Measurements from ENCODE around the gene TTC38.

The TTC38 gene

GRCh38 chr22:46267431-46268279 is at the start of gene TTC38:
TTC38 (plus strand) TSS chr22:46268008; CDS start chr22:46268040, 32 bp downstream.
- peak; percentile 82 for DNase-seq

- DNase-seq: no peak
Measured at GRCh38 chr22:46219636-46220035, 48.2 kb upstream of the TTC38 start.

GRCh38 chr22:46220921-46221320 is 46.9 kb upstream of the TTC38 start:
- DNase-seq: no peak

GRCh38 chr22:46224044-46224897 is 43.5 kb upstream of the TTC38 start:
- no peak for DNase-seq

DNA sequence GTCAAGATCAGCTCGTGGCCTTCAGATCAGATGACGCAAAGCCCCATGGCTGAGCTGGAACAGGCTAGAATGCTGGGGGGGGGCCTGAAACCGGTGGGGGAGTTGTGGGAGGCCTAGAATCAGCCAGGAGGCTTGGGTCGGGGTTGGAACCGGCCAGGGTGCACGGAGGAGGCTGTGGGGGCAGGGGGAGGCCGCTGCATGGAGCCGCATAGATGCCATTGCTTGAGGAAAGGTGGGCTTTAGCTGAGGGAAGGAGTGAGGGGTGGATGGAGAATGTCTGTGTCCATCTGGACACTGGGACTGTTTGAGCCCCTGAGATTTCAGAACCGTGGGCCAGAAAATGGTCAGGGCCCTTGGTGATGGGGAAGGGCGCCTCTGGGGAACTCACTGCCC is 42.9 kb upstream of the TTC38 start:
- DNase-seq: no peak

GRCh38 chr22:46225631-46226030 is 42.2 kb upstream of the TTC38 start:
- no peak for DNase-seq

DNA sequence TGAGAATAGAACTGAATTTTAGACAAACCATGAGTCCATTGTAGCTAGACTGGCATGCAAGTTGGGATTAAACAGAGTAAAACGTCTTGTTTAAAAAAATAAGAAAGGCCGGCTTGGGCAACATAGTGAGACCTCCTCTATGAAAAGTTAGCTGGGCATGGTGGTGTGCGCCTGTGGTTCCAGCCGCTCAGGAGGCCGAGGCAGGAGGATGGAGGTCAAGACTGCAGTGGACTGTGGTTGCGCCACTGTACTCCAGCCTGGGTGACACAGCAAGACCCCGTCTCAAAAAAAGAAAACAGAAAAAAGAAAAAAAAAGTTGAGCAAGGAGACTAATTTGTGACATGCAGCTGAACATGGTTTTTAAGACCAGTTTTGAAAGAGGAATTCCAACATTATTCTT is 41.2 kb upstream of the TTC38 start:
- no peak for DNase-seq

DNA sequence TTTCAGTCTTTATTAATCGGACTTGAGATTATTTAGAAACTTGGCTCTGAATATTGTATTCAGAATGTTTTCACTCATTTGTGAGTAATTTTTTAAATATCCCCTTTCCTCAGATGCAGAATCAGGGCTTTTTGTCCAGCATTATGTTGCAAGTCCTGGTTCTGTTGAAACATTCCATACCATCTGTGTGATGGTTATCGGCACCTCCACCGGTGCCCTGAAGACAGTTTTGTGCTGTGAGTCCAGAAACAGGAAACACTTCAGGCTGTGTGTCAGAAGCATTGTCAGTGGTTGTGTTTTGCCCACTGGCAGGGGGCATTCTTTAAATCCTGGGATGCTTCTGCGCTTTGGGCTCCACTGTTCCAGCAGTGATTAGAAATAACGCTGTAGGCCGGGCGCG is 38.1 kb upstream of the TTC38 start:
- peak; percentile 51 for DNase-seq

- peak; percentile 31 for DNase-seq
Measured at GRCh38 chr22:46230262-46230901, 37.4 kb upstream of the TTC38 start.

GRCh38 chr22:46233231-46233630 is 34.6 kb upstream of the TTC38 start:
- DNase-seq: peak; percentile 86

DNA sequence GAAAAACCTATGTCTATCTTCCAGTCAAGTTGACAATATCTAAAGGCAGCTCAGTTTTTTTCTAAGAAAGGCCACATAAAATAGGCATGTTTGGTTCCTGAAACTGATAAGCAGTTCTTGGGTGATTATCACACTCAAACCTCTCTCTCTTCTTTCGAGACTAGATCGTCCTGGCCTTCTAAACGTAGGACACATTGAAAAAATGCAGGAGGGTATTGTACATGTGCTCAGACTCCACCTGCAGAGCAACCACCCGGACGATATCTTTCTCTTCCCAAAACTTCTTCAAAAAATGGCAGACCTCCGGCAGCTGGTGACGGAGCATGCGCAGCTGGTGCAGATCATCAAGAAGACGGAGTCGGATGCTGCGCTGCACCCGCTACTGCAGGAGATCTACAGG is 32.8 kb upstream of the TTC38 start:
- DNase-seq: peak; percentile 79

DNA sequence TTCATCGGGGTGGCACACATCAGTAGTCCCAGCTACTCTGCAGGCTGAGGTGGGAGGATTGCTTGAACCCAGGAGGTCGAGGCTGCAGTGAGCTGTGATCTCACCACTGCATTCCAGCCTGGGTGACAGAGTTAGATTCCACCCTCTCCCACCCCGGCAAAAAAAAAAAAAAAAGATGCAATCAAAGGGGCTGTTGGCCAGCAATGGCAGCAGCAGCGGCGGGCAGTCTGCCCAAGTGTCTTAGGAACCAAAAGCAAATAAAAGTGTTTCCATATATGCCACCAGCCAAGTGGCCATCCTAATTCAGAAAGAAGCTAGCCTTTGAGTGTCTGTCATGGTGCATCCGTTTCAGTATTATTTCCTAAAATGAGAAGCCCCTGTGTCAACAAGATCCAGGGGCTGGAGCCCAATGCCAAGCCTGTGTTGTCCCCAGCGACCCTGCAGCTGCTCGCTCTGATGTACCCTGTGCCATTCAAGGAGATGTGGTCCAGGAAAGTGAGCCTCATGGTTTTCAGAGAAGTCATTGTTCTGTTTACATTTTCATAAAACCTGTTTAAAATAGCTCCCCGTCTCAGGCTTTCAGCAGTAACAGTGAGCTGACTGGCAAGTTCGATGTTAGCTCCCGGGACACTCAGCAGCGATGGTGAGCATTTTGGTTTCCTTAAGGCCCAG is 30.2 kb upstream of the TTC38 start:
- no peak for DNase-seq

DNA sequence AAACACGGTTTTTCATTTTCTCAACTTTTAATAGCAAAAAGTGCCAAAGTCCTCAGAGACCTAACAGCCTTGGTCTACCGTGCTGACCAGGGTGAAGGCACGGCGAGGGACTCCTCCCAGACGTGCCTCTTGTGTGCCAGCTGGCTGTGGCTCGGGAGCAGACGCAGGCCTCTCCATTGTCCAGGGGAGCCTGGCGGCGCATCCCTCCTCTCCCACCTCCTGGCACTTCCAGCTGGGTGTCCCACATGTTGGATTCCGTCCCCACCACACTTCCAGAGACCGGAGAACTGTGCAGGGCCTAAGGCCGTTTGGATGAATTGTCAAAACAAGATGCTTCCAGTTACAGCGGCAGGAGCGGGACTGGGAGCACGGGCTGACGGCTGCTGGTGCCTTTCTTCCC is 29.3 kb upstream of the TTC38 start:
- DNase-seq: no peak

- DNase-seq: peak; percentile 83
Measured at GRCh38 chr22:46239261-46240048, 28.4 kb upstream of the TTC38 start.

DNA sequence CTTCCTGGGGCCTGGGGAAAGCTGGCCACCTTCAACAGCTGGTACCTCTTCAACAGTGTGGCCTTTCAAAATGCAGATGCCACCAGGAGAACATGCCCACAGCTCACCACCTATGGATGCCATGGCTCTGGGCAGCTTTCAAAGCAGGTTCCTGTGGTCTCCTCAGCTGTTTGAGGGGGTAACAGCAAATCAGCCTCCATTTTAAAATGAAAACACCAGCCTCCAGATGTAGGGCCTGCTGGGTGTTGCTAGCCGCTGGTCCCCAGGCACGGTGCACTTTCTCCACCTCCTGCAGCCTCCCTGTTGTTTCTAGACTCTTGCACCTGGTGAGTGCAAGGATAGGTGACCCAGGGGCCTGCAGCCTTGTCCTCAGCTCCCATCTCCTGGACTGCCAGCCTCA is 27.7 kb upstream of the TTC38 start:
- no peak for DNase-seq

GRCh38 chr22:46240506-46240905 is 27.3 kb upstream of the TTC38 start:
- DNase-seq: peak; percentile 40

DNA sequence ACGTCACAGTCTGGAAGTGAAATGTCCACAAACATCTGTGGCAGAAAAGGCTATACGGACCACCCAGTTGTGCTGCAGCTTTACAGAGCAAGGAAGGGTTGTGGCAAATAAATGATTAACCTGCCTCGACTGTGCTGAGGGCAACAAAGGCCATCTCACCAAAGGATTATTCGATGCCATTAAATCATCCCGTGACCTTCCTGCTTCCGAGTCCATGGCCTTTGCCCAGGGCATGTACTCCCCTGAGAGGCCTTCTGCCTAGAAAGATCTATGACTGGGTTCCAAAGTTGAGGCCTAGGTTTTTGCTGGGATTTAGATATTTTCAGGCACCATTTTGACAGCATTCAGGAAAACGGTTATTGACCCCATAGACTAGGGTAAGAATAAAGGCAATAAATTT is 26.9 kb upstream of the TTC38 start:
- no peak for DNase-seq

- DNase-seq: peak; percentile 93
Measured at GRCh38 chr22:46241396-46242007, 26.3 kb upstream of the TTC38 start.

GRCh38 chr22:46242076-46242475 is 25.7 kb upstream of the TTC38 start:
- no peak for DNase-seq

DNA sequence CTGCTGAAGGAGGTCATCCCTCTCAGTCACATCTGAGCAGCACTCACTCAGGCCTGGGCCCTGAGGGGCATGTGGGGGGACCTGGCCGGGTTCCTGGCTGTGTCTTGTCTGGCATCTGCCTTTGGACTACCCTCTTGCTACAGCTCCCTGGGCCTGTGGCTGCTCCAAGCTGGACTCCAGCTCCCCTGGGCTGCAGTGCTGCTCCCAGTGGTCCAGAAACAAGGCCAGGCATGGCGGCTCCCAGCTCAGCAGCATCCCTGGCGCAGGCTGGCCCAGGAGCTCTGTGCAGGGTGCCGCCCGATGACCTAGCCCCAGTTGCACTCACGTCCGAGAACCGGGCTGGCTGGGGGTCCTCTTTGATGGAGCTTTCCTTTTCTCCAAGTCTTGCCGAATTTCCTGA is 23.0 kb upstream of the TTC38 start:
- no peak for DNase-seq

- DNase-seq: no peak
Measured at GRCh38 chr22:46245511-46245910, 22.3 kb upstream of the TTC38 start.

- DNase-seq: no peak
Measured at GRCh38 chr22:46246178-46246577, 21.6 kb upstream of the TTC38 start.
